Ovary (tissue), 3 donors: Measurements from ENCODE around the gene ZBTB45.

ENCODE experiments used
- POLR2A ChIP-seq: fragments of 450-650 bp; IDR thresholded peaks from one replicate; pipeline ENCODE4 v1.6.1; 2017; ENCODE audit warnings: antibody characterized with exemption, mild to moderate bottlenecking, moderate library complexity
- TF ChIP-seq, protein P1 (sequence below), 3 donors: fragments of 450-650 bp in 2 of 3; fragments of 200-600 bp in 1 of 3; IDR thresholded peaks; one replicate each; pipeline versions ENCODE4 v1.5.1 to v1.8.0; 2016 to 2022; ENCODE audit warnings: antibody characterized with exemption in 3 of 3, mild to moderate bottlenecking in 1 of 3
- donor health status: DM: no; HTN: no; CAD: no.

GRCh38 chr19:58544591-58545285 lies 25.1 kb upstream of the ZBTB45 start:
- TF ChIP-seq, protein P1, sequence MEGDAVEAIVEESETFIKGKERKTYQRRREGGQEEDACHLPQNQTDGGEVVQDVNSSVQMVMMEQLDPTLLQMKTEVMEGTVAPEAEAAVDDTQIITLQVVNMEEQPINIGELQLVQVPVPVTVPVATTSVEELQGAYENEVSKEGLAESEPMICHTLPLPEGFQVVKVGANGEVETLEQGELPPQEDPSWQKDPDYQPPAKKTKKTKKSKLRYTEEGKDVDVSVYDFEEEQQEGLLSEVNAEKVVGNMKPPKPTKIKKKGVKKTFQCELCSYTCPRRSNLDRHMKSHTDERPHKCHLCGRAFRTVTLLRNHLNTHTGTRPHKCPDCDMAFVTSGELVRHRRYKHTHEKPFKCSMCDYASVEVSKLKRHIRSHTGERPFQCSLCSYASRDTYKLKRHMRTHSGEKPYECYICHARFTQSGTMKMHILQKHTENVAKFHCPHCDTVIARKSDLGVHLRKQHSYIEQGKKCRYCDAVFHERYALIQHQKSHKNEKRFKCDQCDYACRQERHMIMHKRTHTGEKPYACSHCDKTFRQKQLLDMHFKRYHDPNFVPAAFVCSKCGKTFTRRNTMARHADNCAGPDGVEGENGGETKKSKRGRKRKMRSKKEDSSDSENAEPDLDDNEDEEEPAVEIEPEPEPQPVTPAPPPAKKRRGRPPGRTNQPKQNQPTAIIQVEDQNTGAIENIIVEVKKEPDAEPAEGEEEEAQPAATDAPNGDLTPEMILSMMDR (IDR thresholded peaks at IDR 0.05) = no peak
- TF ChIP-seq POLR2A = no peak
